ENCODE results near the gene ANKRD26. TPM values are rescaled to one million over a fixed set of nuclear protein-coding genes. Genes with fewer than 3 reads are reported as not detected.

Gene ANKRD26
- total RNA-seq, 2 experiments from 2014 or later = 6.2 to 6.6 TPM

DNA sequence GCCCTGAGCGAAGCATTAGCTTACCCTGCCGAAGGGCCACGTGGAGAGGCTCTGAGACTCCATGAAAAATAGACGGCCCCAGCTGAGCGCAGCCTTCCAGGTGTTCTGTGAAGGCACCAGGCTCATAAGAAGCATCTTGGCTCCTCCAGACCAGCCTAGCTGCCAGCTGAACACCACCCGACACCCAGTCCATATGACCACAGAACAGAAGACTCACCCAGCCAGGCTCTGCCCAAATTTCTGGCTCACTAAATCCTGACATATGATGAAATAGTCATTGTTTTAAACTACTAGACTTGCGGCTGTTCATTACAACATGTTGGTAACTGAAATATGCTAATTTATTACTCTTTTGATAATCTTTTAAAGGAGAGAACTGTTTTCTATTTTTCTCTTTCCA, 140.0 kb downstream of the ANKRD26 start:
- TF ChIP-seq CTCF (IDR thresholded peaks at IDR 0.05) = no peak
- no peak for ATAC-seq (ENCODE audit: poor library complexity)

DNA sequence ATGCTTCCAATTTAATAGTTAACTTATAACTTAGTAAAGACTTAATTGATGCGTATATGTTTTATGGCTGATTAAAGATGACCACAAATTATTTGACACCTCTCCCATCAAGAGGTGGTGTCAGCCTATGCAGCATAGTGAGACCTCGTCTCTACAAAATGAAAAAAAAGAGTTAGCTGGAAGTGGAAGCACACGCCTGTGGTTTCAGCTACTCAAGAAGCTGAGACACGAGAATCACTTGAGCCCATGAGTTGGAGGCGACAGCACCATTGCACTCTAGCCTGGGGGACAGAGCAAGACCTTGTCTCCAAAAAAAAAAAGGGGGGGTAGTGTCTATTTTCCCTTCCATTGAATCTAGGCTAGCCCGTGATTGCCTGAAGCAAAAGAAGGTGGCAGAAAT, 140.5 kb downstream of the ANKRD26 start:
- ChIA-PET POLR2A (no interaction called here), CTCF (no interaction called here)
- Histone ChIP-seq H3K36me3 (ENCODE audit: insufficient read depth, low read length) (no peaks in the 10 kb centered on the region), H3K27ac (ENCODE audit: low read depth in 1 of 2, low read length in 2 of 2) (no peak overlapping the region), H3K4me1 (ENCODE audit: insufficient read depth, low read length) (peaks cover 3% of the 10 kb centered on the region), H3K4me3 (ENCODE audit: low read length) (no peak overlapping the region), H3K9me3 (ENCODE audit: control insufficient read depth in 1 of 2, insufficient read depth in 1 of 2, low read length in 2 of 2) (no peaks in the 10 kb centered on the region), H3K27me3 (ENCODE audit: control insufficient read depth in 1 of 2, insufficient read depth in 2 of 2, low read length in 2 of 2) (no peaks in the 10 kb centered on the region)
- H3K9me3 Mint-ChIP-seq = no peaks in the 10 kb centered on the region
- no peak overlapping the region for H3K4me3 Mint-ChIP-seq
- no peak overlapping the region for H3K27ac Mint-ChIP-seq
- peaks cover 9% of the 10 kb centered on the region for H3K4me1 Mint-ChIP-seq (ENCODE audit: low read depth)
- intact Hi-C loops (cut with DNase I, micrococcal nuclease) = no loop called here
- TF ChIP-seq CTCF (IDR thresholded peaks at IDR 0.05) = no peak
- ATAC-seq (ENCODE audit: poor library complexity) (no peak), DNase-seq (no peak)
- peaks cover 13% of the 10 kb centered on the region for H3K36me3 Mint-ChIP-seq (ENCODE audit: low read depth)
- H3K27me3 Mint-ChIP-seq = no peaks in the 10 kb centered on the region

More for the DNA sequence above, 140.0 kb downstream of the ANKRD26 start:
- H3K27me3 Mint-ChIP-seq = no peaks in the 10 kb centered on the region
- Histone ChIP-seq H3K27ac (ENCODE audit: low read depth in 1 of 2, low read length in 2 of 2) (no peak overlapping the region), H3K27me3 (ENCODE audit: control insufficient read depth in 1 of 2, insufficient read depth in 2 of 2, low read length in 2 of 2) (no peaks in the 10 kb centered on the region), H3K4me1 (ENCODE audit: insufficient read depth, low read length) (peaks cover 3% of the 10 kb centered on the region), H3K9me3 (ENCODE audit: control insufficient read depth in 1 of 2, insufficient read depth in 1 of 2, low read length in 2 of 2) (no peaks in the 10 kb centered on the region), H3K4me3 (ENCODE audit: low read length) (no peak overlapping the region), H3K36me3 (ENCODE audit: insufficient read depth, low read length) (no peaks in the 10 kb centered on the region)
- no peaks in the 10 kb centered on the region for H3K9me3 Mint-ChIP-seq
- H3K4me3 Mint-ChIP-seq = no peak overlapping the region
- ChIA-PET CTCF (no interaction called here), POLR2A (no interaction called here)
- H3K27ac Mint-ChIP-seq = no peak overlapping the region
- intact Hi-C loops (cut with DNase I, micrococcal nuclease) = no loop called here
- no peak for DNase-seq
- peaks cover 13% of the 10 kb centered on the region for H3K36me3 Mint-ChIP-seq (ENCODE audit: low read depth)
- H3K4me1 Mint-ChIP-seq (ENCODE audit: low read depth) = peaks cover 9% of the 10 kb centered on the region

Other genes with a start within 250 kb of the ANKRD26 start
- 10 to 100 TPM; 83.2 to 83.6 TPM for gene ABI1, start 239.5 kb downstream of the ANKRD26 start, total RNA-seq
- 100 to 1,000 TPM; 152 to 157 TPM for gene YME1L1, start 53.9 kb upstream of the ANKRD26 start, total RNA-seq
- 10 to 100 TPM; 24.2 to 25.1 TPM for gene MASTL, start 54.9 kb upstream of the ANKRD26 start, total RNA-seq
- gene ACBD5, start 140.3 kb upstream of the ANKRD26 start, total RNA-seq = 10 to 100 TPM; 21.3 to 22.5 TPM

Data from CD4-positive, alpha-beta T cell (primary cell).